Mucosa of stomach (tissue), 1 donor: Measurements from ENCODE around the gene AREG.

Experiments used
- H3K27me3 ChIP-seq: one replicate; pipeline ENCODE4 v1.7.0; 2013; ENCODE audit warnings: mild to moderate bottlenecking, low read length; ENCODE audit not compliant: control insufficient read depth, insufficient read depth
- H3K36me3 ChIP-seq: one replicate; pipeline ENCODE4 v1.7.0; 2013; ENCODE audit warnings: low read length; ENCODE audit not compliant: control insufficient read depth, insufficient read depth
- H3K4me1 ChIP-seq: one replicate; pipeline ENCODE4 v1.7.0; 2013; ENCODE audit warnings: mild to moderate bottlenecking, low read length; ENCODE audit not compliant: control insufficient read depth, insufficient read depth
- H3K4me3 ChIP-seq: one replicate; pipeline ENCODE4 v1.7.0; 2013; ENCODE audit warnings: low read length
- H3K9ac ChIP-seq: one replicate; pipeline ENCODE4 v1.7.0; 2013; ENCODE audit warnings: mild to moderate bottlenecking, low read length, moderate library complexity
- H3K9me3 ChIP-seq: one replicate; pipeline ENCODE4 v1.7.0; 2013; ENCODE audit warnings: mild to moderate bottlenecking, low read length, moderate library complexity; ENCODE audit not compliant: control insufficient read depth
- donor health status: Pancreatic carcinoma.

Gene AREG

GRCh38 chr4:74414149-74414809 is 30.7 kb upstream of the AREG start:
- H3K9ac ChIP-seq: no peak overlapping the region
- H3K9me3 ChIP-seq: no peaks in the 10 kb centered on the region
- H3K4me3 ChIP-seq: no peak overlapping the region
- H3K36me3 ChIP-seq: no peaks in the 10 kb centered on the region
- H3K4me1 ChIP-seq: no peaks in the 10 kb centered on the region
- no peaks in the 10 kb centered on the region for H3K27me3 ChIP-seq

GRCh38 chr4:74415602-74416300 is 29.2 kb upstream of the AREG start:
- no peak overlapping the region for H3K4me3 ChIP-seq
- no peaks in the 10 kb centered on the region for H3K4me1 ChIP-seq
- H3K36me3 ChIP-seq: no peaks in the 10 kb centered on the region
- H3K9ac ChIP-seq: no peak overlapping the region
- no peaks in the 10 kb centered on the region for H3K27me3 ChIP-seq
- no peaks in the 10 kb centered on the region for H3K9me3 ChIP-seq

GRCh38 chr4:74418063-74418670 is 26.8 kb upstream of the AREG start:
- Histone ChIP-seq H3K9me3 (no peaks in the 10 kb centered on the region), H3K36me3 (no peaks in the 10 kb centered on the region), H3K4me3 (no peak overlapping the region), H3K27me3 (no peaks in the 10 kb centered on the region), H3K9ac (no peak overlapping the region), H3K4me1 (no peaks in the 10 kb centered on the region)

GRCh38 chr4:74420863-74421262 is 24.1 kb upstream of the AREG start:
- Histone ChIP-seq H3K27me3 (no peaks in the 10 kb centered on the region), H3K36me3 (no peaks in the 10 kb centered on the region), H3K4me1 (no peaks in the 10 kb centered on the region), H3K9me3 (no peaks in the 10 kb centered on the region), H3K9ac (no peak overlapping the region), H3K4me3 (no peak overlapping the region)

GRCh38 chr4:74423104-74423503 is 21.8 kb upstream of the AREG start:
- Histone ChIP-seq H3K27me3 (no peaks in the 10 kb centered on the region), H3K9ac (no peak overlapping the region), H3K4me1 (no peaks in the 10 kb centered on the region), H3K9me3 (no peaks in the 10 kb centered on the region), H3K4me3 (no peak overlapping the region), H3K36me3 (no peaks in the 10 kb centered on the region)

- no peaks in the 10 kb centered on the region for H3K9me3 ChIP-seq
- H3K9ac ChIP-seq: no peak overlapping the region
- no peak overlapping the region for H3K4me3 ChIP-seq
- H3K4me1 ChIP-seq: no peaks in the 10 kb centered on the region
- H3K36me3 ChIP-seq: no peaks in the 10 kb centered on the region
- H3K27me3 ChIP-seq: no peaks in the 10 kb centered on the region
Observed at GRCh38 chr4:74424111-74424510, 20.8 kb upstream of the AREG start.

GRCh38 chr4:74426101-74426500 is 18.8 kb upstream of the AREG start:
- Histone ChIP-seq H3K36me3 (no peaks in the 10 kb centered on the region), H3K4me1 (no peaks in the 10 kb centered on the region), H3K9ac (no peak overlapping the region), H3K27me3 (no peaks in the 10 kb centered on the region), H3K9me3 (no peaks in the 10 kb centered on the region), H3K4me3 (no peak overlapping the region)

GRCh38 chr4:74428276-74428675 is 16.7 kb upstream of the AREG start:
- H3K4me1 ChIP-seq: no peaks in the 10 kb centered on the region
- no peaks in the 10 kb centered on the region for H3K36me3 ChIP-seq
- H3K27me3 ChIP-seq: no peaks in the 10 kb centered on the region
- no peaks in the 10 kb centered on the region for H3K9me3 ChIP-seq
- no peak overlapping the region for H3K4me3 ChIP-seq
- no peak overlapping the region for H3K9ac ChIP-seq

- Histone ChIP-seq H3K9ac (no peak overlapping the region), H3K27me3 (no peaks in the 10 kb centered on the region), H3K4me1 (no peaks in the 10 kb centered on the region), H3K4me3 (no peak overlapping the region), H3K36me3 (no peaks in the 10 kb centered on the region), H3K9me3 (no peaks in the 10 kb centered on the region)
Observed at GRCh38 chr4:74431113-74431826, 13.7 kb upstream of the AREG start.

GRCh38 chr4:74433043-74433442 is 11.9 kb upstream of the AREG start:
- no peaks in the 10 kb centered on the region for H3K4me1 ChIP-seq
- H3K9me3 ChIP-seq: no peaks in the 10 kb centered on the region
- H3K27me3 ChIP-seq: no peaks in the 10 kb centered on the region
- H3K4me3 ChIP-seq: no peak overlapping the region
- H3K9ac ChIP-seq: no peak overlapping the region
- no peaks in the 10 kb centered on the region for H3K36me3 ChIP-seq

GRCh38 chr4:74433541-74434172 is 11.3 kb upstream of the AREG start:
- Histone ChIP-seq H3K4me3 (no peak overlapping the region), H3K9ac (no peak overlapping the region), H3K36me3 (no peaks in the 10 kb centered on the region), H3K9me3 (no peaks in the 10 kb centered on the region), H3K4me1 (no peaks in the 10 kb centered on the region), H3K27me3 (no peaks in the 10 kb centered on the region)

- Histone ChIP-seq H3K4me3 (no peak overlapping the region), H3K36me3 (no peaks in the 10 kb centered on the region), H3K4me1 (no peaks in the 10 kb centered on the region), H3K9me3 (no peaks in the 10 kb centered on the region), H3K27me3 (no peaks in the 10 kb centered on the region), H3K9ac (no peak overlapping the region)
Observed at GRCh38 chr4:74435296-74435695, 9.6 kb upstream of the AREG start.
